Measurements from ENCODE around the gene MFSD12.

The MFSD12 gene

GRCh38 chr19:3523361-3524077 is 33.9 kb downstream of the MFSD12 start:
- peaks cover 5% of the 10 kb centered on the region for H3K4me1 ChIP-seq (ENCODE audit: control insufficient read depth, low read depth, low read length)
- peaks cover 16% of the 10 kb centered on the region for H3K36me3 ChIP-seq (ENCODE audit: control insufficient read depth, low read depth, low read length)
- no peak overlapping the region for H3K27ac ChIP-seq (ENCODE audit: low read length)
- no peaks in the 10 kb centered on the region for H3K9me3 ChIP-seq (ENCODE audit: control insufficient read depth, low read depth, low read length)
- no peak overlapping the region for H3K4me3 ChIP-seq (ENCODE audit: low read length)
- no peaks in the 10 kb centered on the region for H3K27me3 ChIP-seq (ENCODE audit: control insufficient read depth, insufficient read depth, low read length)
- no peak overlapping the region for H3K9ac ChIP-seq (ENCODE audit: low read length)

DNA sequence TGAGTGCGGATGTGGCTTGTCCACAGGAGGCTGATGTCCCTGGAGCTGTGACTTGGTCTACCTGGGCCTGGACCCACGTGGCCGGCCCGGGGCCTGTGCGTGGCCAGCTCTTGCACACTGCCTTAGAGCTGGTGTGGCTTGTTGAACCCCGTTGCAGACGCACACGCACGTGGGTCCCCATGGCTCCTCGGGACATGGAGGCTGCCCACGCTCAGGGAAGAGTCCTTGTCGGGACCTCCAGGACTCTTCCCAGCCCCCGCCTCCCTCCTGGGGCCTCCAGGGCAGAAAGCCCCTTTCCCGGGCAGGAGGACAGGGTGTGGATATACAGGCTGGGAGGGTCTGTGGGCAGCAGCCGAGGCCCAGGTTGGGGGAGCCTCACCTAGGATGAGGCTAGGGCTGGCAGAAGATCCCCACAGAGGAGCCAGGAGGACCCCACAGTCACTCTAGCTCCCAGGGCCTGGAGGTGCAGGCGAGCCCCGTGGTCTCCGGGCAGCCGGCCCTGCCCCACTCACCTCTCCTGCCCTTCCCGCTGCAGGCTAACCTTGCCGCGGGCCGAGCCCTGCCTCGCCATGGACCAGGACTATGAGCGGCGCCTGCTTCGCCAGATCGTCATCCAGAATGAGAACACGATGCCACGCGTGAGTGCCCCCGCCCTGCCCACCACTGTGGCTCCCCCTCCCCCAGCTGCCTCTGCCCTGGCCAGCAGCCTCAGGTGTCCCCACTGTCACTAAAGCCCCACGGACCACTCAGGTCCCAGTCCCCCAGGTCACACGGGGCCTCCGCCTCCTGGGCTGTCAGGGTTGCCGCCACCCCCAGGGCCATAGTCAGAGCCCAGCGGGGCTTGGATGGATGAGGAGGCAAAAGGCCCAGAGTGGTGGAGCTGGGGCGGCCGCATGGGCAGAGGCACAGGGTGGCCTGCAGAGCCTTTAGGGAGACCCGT is 34.7 kb downstream of the MFSD12 start:
- peaks cover 16% of the 10 kb centered on the region for H3K36me3 ChIP-seq (ENCODE audit: control insufficient read depth, low read depth, low read length)
- no peaks in the 10 kb centered on the region for H3K9me3 ChIP-seq (ENCODE audit: control insufficient read depth, low read depth, low read length)
- H3K4me1 ChIP-seq (ENCODE audit: control insufficient read depth, low read depth, low read length) = peaks cover 7% of the 10 kb centered on the region
- H3K4me3 ChIP-seq (ENCODE audit: low read length) = no peak overlapping the region
- H3K27me3 ChIP-seq (ENCODE audit: control insufficient read depth, insufficient read depth, low read length) = no peaks in the 10 kb centered on the region
- H3K27ac ChIP-seq (ENCODE audit: low read length) = no peak overlapping the region
- no peak overlapping the region for H3K9ac ChIP-seq (ENCODE audit: low read length)

GRCh38 chr19:3521104-3521445 is 36.3 kb downstream of the MFSD12 start:
- H3K36me3 ChIP-seq (ENCODE audit: control insufficient read depth, low read depth, low read length) = peaks cover 5% of the 10 kb centered on the region
- H3K9ac ChIP-seq (ENCODE audit: low read length) = no peak overlapping the region
- no peaks in the 10 kb centered on the region for H3K9me3 ChIP-seq (ENCODE audit: control insufficient read depth, low read depth, low read length)
- H3K27ac ChIP-seq (ENCODE audit: low read length) = no peak overlapping the region
- H3K4me1 ChIP-seq (ENCODE audit: control insufficient read depth, low read depth, low read length) = peaks cover 7% of the 10 kb centered on the region
- no peak overlapping the region for H3K4me3 ChIP-seq (ENCODE audit: low read length)
- H3K27me3 ChIP-seq (ENCODE audit: control insufficient read depth, insufficient read depth, low read length) = no peaks in the 10 kb centered on the region

GRCh38 chr19:3520166-3521103 is 37.0 kb downstream of the MFSD12 start:
- H3K9ac ChIP-seq (ENCODE audit: low read length) = no peak overlapping the region
- H3K36me3 ChIP-seq (ENCODE audit: control insufficient read depth, low read depth, low read length) = peaks cover 3% of the 10 kb centered on the region
- no peak overlapping the region for H3K27ac ChIP-seq (ENCODE audit: low read length)

GRCh38 chr19:3519126-3519525 is 38.3 kb downstream of the MFSD12 start:
- peak overlapping the region; percentile 13 for H3K9ac ChIP-seq (ENCODE audit: low read length)
- no peaks in the 10 kb centered on the region for H3K27me3 ChIP-seq (ENCODE audit: control insufficient read depth, insufficient read depth, low read length)
- no peak overlapping the region for H3K4me3 ChIP-seq (ENCODE audit: low read length)
- no peak overlapping the region for H3K27ac ChIP-seq (ENCODE audit: low read length)
- no peaks in the 10 kb centered on the region for H3K9me3 ChIP-seq (ENCODE audit: control insufficient read depth, low read depth, low read length)
- H3K36me3 ChIP-seq (ENCODE audit: control insufficient read depth, low read depth, low read length) = no peaks in the 10 kb centered on the region
- H3K4me1 ChIP-seq (ENCODE audit: control insufficient read depth, low read depth, low read length) = peaks cover 7% of the 10 kb centered on the region

More at GRCh38 chr19:3520166-3521103, 37.0 kb downstream of the MFSD12 start:
- H3K4me3 ChIP-seq (ENCODE audit: low read length) = no peak overlapping the region
- no peaks in the 10 kb centered on the region for H3K9me3 ChIP-seq (ENCODE audit: control insufficient read depth, low read depth, low read length)
- peaks cover 7% of the 10 kb centered on the region for H3K4me1 ChIP-seq (ENCODE audit: control insufficient read depth, low read depth, low read length)
- no peaks in the 10 kb centered on the region for H3K27me3 ChIP-seq (ENCODE audit: control insufficient read depth, insufficient read depth, low read length)

GRCh38 chr19:3518659-3519058 is 38.7 kb downstream of the MFSD12 start:
- Histone ChIP-seq H3K4me3 (ENCODE audit: low read length) (peak overlapping the region; percentile 23), H3K27ac (ENCODE audit: low read length) (no peak overlapping the region), H3K9ac (ENCODE audit: low read length) (peak overlapping the region; percentile 13)

GRCh38 chr19:3518255-3518654 is 39.1 kb downstream of the MFSD12 start:
- Histone ChIP-seq H3K4me3 (ENCODE audit: low read length) (peak overlapping the region; percentile 23), H3K4me1 (ENCODE audit: control insufficient read depth, low read depth, low read length) (peaks cover 7% of the 10 kb centered on the region), H3K9ac (ENCODE audit: low read length) (peak overlapping the region; percentile 13), H3K9me3 (ENCODE audit: control insufficient read depth, low read depth, low read length) (no peaks in the 10 kb centered on the region), H3K36me3 (ENCODE audit: control insufficient read depth, low read depth, low read length) (no peaks in the 10 kb centered on the region), H3K27ac (ENCODE audit: low read length) (no peak overlapping the region), H3K27me3 (ENCODE audit: control insufficient read depth, insufficient read depth, low read length) (no peaks in the 10 kb centered on the region)

More at GRCh38 chr19:3518659-3519058, 38.7 kb downstream of the MFSD12 start:
- Histone ChIP-seq H3K9me3 (ENCODE audit: control insufficient read depth, low read depth, low read length) (no peaks in the 10 kb centered on the region), H3K27me3 (ENCODE audit: control insufficient read depth, insufficient read depth, low read length) (no peaks in the 10 kb centered on the region), H3K36me3 (ENCODE audit: control insufficient read depth, low read depth, low read length) (no peaks in the 10 kb centered on the region), H3K4me1 (ENCODE audit: control insufficient read depth, low read depth, low read length) (peaks cover 7% of the 10 kb centered on the region)

DNA sequence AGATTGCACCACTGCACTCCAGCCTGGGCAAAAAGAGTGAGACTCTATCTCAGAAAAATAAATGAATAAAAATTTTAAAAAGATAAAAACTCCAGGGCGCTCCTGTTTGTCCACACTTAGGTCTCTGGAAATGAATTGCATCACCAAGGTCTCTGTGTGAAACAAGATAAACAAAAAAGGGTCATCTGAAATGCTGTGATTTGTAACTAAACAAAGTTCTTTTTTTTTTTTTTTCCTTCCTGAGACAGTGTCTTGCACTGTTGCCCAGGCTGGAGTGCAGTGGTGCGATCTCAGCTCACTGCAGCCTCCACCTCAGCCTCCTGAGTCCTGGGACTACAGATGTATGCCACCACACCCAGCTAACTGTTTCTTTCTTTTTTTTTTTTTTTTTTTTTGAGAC is 39.7 kb downstream of the MFSD12 start:
- H3K4me1 ChIP-seq (ENCODE audit: control insufficient read depth, low read depth, low read length) = peaks cover 7% of the 10 kb centered on the region
- H3K36me3 ChIP-seq (ENCODE audit: control insufficient read depth, low read depth, low read length) = no peaks in the 10 kb centered on the region
- H3K27me3 ChIP-seq (ENCODE audit: control insufficient read depth, insufficient read depth, low read length) = no peaks in the 10 kb centered on the region
- no peak overlapping the region for H3K27ac ChIP-seq (ENCODE audit: low read length)
- no peaks in the 10 kb centered on the region for H3K9me3 ChIP-seq (ENCODE audit: control insufficient read depth, low read depth, low read length)
- no peak overlapping the region for H3K4me3 ChIP-seq (ENCODE audit: low read length)
- no peak overlapping the region for H3K9ac ChIP-seq (ENCODE audit: low read length)

GRCh38 chr19:3516675-3517207 is 40.6 kb downstream of the MFSD12 start:
- Histone ChIP-seq H3K36me3 (ENCODE audit: control insufficient read depth, low read depth, low read length) (no peaks in the 10 kb centered on the region), H3K27ac (ENCODE audit: low read length) (no peak overlapping the region), H3K27me3 (ENCODE audit: control insufficient read depth, insufficient read depth, low read length) (no peaks in the 10 kb centered on the region), H3K4me3 (ENCODE audit: low read length) (no peak overlapping the region), H3K9ac (ENCODE audit: low read length) (no peak overlapping the region), H3K9me3 (ENCODE audit: control insufficient read depth, low read depth, low read length) (no peaks in the 10 kb centered on the region), H3K4me1 (ENCODE audit: control insufficient read depth, low read depth, low read length) (peaks cover 7% of the 10 kb centered on the region)

DNA sequence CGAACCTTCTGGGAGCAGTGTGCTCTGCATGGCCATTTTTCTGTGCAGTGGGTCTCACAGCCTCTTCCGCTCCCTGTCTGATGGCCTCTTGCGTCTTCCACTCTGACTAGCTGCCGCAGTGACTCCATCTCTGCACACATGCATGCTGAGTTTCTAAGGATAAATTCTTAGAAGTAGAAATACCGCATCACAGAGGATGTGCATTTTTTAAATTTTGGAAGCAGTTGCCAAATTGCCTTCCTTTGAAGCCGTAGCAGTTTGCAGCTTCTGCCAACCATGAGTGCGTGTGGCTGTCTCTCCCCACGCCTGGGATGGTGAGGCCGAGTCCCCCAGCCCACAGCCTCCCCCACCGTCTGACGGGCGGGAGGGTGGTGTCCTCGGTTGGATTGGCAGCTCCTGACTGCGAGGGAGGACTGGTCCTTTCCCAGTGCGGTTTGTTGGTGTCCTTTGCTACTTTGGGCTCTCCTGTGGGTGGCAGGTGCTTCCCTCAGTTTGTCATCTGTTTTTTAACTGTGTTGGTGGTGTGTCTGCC is 41.4 kb downstream of the MFSD12 start:
- H3K4me3 ChIP-seq (ENCODE audit: low read length) = no peak overlapping the region
- H3K36me3 ChIP-seq (ENCODE audit: control insufficient read depth, low read depth, low read length) = no peaks in the 10 kb centered on the region
- no peak overlapping the region for H3K9ac ChIP-seq (ENCODE audit: low read length)
- H3K4me1 ChIP-seq (ENCODE audit: control insufficient read depth, low read depth, low read length) = peaks cover 7% of the 10 kb centered on the region
- H3K27me3 ChIP-seq (ENCODE audit: control insufficient read depth, insufficient read depth, low read length) = no peaks in the 10 kb centered on the region
- H3K27ac ChIP-seq (ENCODE audit: low read length) = no peak overlapping the region
- H3K9me3 ChIP-seq (ENCODE audit: control insufficient read depth, low read depth, low read length) = no peaks in the 10 kb centered on the region

Measured in iPS-18a (cell line).